H9 (cell line): ENCODE results near the gene NEURL2. TPM values are rescaled to one million over a fixed set of nuclear protein-coding genes. Genes with fewer than 3 reads are reported as not detected.

Experiments
- DNase-seq: peaks from one replicate; pipeline ENCODE4 v3.0.0-alpha.2; 2017
- H2AFZ ChIP-seq: one replicate; pipeline ENCODE4 v1.6.1; 2013; ENCODE audit warnings: mild to moderate bottlenecking, low read length, control low read depth, moderate library complexity
- H2AK5ac ChIP-seq: 2 replicates; pipeline ENCODE4 v1.6.1; 2013; ENCODE audit warnings: low read length, control low read depth, mixed read lengths; ENCODE audit not compliant: insufficient read length
- H2BK120ac ChIP-seq: one replicate; pipeline ENCODE4 v1.6.1; 2013; ENCODE audit warnings: low read depth, mild to moderate bottlenecking, low read length, control low read depth, inconsistent platforms; ENCODE audit not compliant: poor library complexity, severe bottlenecking
- H2BK12ac ChIP-seq: 2 replicates; pipeline ENCODE4 v1.6.1; 2013; ENCODE audit warnings: low read length, control low read depth, mixed read lengths, low read depth; ENCODE audit not compliant: insufficient read length
- H2BK15ac ChIP-seq: 2 replicates; pipeline ENCODE4 v1.6.1; 2013; ENCODE audit warnings: low read depth, low read length, control low read depth
- H2BK20ac ChIP-seq: one replicate; pipeline ENCODE4 v1.6.1; 2013; ENCODE audit warnings: low read depth, mild to moderate bottlenecking, low read length, control low read depth, inconsistent platforms; ENCODE audit not compliant: poor library complexity, severe bottlenecking
- H2BK5ac ChIP-seq: 2 replicates; pipeline ENCODE4 v1.6.1; 2013; ENCODE audit warnings: low read length, control low read depth, mixed read lengths; ENCODE audit not compliant: insufficient read length
- H3K14ac ChIP-seq: 2 replicates; pipeline ENCODE4 v1.6.1; 2013; ENCODE audit warnings: low read length, control low read depth; ENCODE audit not compliant: insufficient read depth
- H3K18ac ChIP-seq: 2 replicates; pipeline ENCODE4 v1.6.1; 2013; ENCODE audit warnings: low read depth, mild to moderate bottlenecking, mixed read lengths, low read length, control low read depth; ENCODE audit not compliant: insufficient read length
- H3K23ac ChIP-seq: 2 replicates; pipeline ENCODE4 v1.6.1; 2013; ENCODE audit warnings: low read length, control low read depth, mixed read lengths, low read depth; ENCODE audit not compliant: insufficient read length
- H3K23me2 ChIP-seq: 2 replicates; pipeline ENCODE4 v1.6.1; 2013; ENCODE audit warnings: low read depth, mild to moderate bottlenecking, mixed read lengths, low read length, control low read depth; ENCODE audit not compliant: insufficient read length, poor library complexity, severe bottlenecking
- H3K27ac ChIP-seq: 2 replicates; pipeline ENCODE4 v1.5.1; 2013; ENCODE audit warnings: low read length, control low read depth, mixed read lengths, low read depth; ENCODE audit not compliant: insufficient read length
- H3K27me3 ChIP-seq: 2 replicates; pipeline ENCODE4 v1.6.1; 2013; ENCODE audit warnings: low read length, control low read depth, inconsistent platforms; ENCODE audit not compliant: insufficient read depth
- H3K4ac ChIP-seq: 2 replicates; pipeline ENCODE4 v1.6.1; 2013; ENCODE audit warnings: low read depth, mild to moderate bottlenecking, control low read depth, inconsistent platforms, low read length, moderate library complexity
- H3K4me1 ChIP-seq: 2 replicates; pipeline ENCODE4 v1.6.1; 2013; ENCODE audit warnings: low read length, control low read depth, inconsistent platforms; ENCODE audit not compliant: insufficient read depth
- H3K4me2 ChIP-seq: 2 replicates; pipeline ENCODE4 v1.6.1; 2013; ENCODE audit warnings: low read length, control low read depth, mixed read lengths; ENCODE audit not compliant: insufficient read length, insufficient read depth
- H3K56ac ChIP-seq: 2 replicates; pipeline ENCODE4 v1.6.1; 2013; ENCODE audit warnings: low read depth, mild to moderate bottlenecking, mixed read lengths, low read length, control low read depth; ENCODE audit not compliant: insufficient read length
- H3K79me1 ChIP-seq: 2 replicates; pipeline ENCODE4 v1.6.1; 2013; ENCODE audit warnings: low read depth, mild to moderate bottlenecking, moderate library complexity, low read length, control low read depth, inconsistent platforms; ENCODE audit not compliant: insufficient read depth, poor library complexity, severe bottlenecking
- H3K79me2 ChIP-seq: 2 replicates; pipeline ENCODE4 v1.6.1; 2013; ENCODE audit warnings: low read length, control low read depth, inconsistent platforms; ENCODE audit not compliant: insufficient read depth
- H3K9ac ChIP-seq: 2 replicates; pipeline ENCODE4 v1.6.1; 2013; ENCODE audit warnings: low read length, control low read depth, mixed read lengths; ENCODE audit not compliant: insufficient read length; ENCODE audit errors: extremely low read depth
- H3K9me3 ChIP-seq: one replicate; pipeline ENCODE4 v1.6.1; 2013; ENCODE audit warnings: low read depth, low read length, inconsistent platforms; ENCODE audit not compliant: control insufficient read depth
- H3T11ph ChIP-seq: one replicate; pipeline ENCODE4 v1.6.1; 2013; ENCODE audit warnings: mild to moderate bottlenecking, low read length, control low read depth, inconsistent platforms
- H4K20me1 ChIP-seq: one replicate; pipeline ENCODE4 v1.6.1; 2013; ENCODE audit not compliant: control insufficient read depth, insufficient read length, insufficient read depth
- H4K5ac ChIP-seq: 2 replicates; pipeline ENCODE4 v1.6.1; 2013; ENCODE audit warnings: low read depth, mild to moderate bottlenecking, mixed read lengths, low read length, control low read depth; ENCODE audit not compliant: insufficient read length
- H4K8ac ChIP-seq: replicated peaks from 2 replicates; pipeline ENCODE4 v1.6.1; 2013; ENCODE audit warnings: low read length, control low read depth, mixed read lengths, low read depth; ENCODE audit not compliant: insufficient read length
- H4K91ac ChIP-seq: 2 replicates; pipeline ENCODE4 v1.6.1; 2013; ENCODE audit warnings: low read depth, mild to moderate bottlenecking, moderate library complexity, mixed read lengths, low read length, control low read depth; ENCODE audit not compliant: insufficient read length
- H3K27ac Mint-ChIP-seq, 3 experiments: 2 replicates in 2 of 3; 3 replicates in 1 of 3; pipeline ENCODE4 v1.8.0; 2020 to 2021; ENCODE audit warnings: mixed read lengths in 3 of 3, mild to moderate bottlenecking in 1 of 3, moderate library complexity in 1 of 3
- H3K27me3 Mint-ChIP-seq: 2 replicates; pipeline ENCODE4 v1.8.0; 2021; ENCODE audit warnings: low read depth, mild to moderate bottlenecking, moderate library complexity, mixed read lengths
- H3K36me3 Mint-ChIP-seq, 3 experiments: 2 replicates in 2 of 3; 3 replicates in 1 of 3; pipeline ENCODE4 v1.8.0; 2020 to 2021; ENCODE audit warnings: low read depth in 3 of 3, mixed read lengths in 3 of 3; ENCODE audit not compliant: insufficient read depth in 1 of 3
- H3K4me1 Mint-ChIP-seq, 2 experiments: 2 replicates each; pipeline ENCODE4 v1.8.0; 2020; ENCODE audit warnings: mixed read lengths in 2 of 2
- H3K4me3 Mint-ChIP-seq, 2 experiments: 2 replicates in 1 of 2; 3 replicates in 1 of 2; pipeline ENCODE4 v1.8.0; 2020 to 2021; ENCODE audit warnings: mild to moderate bottlenecking in 2 of 2, mixed read lengths in 2 of 2, moderate library complexity in 1 of 2
- H3K9me3 Mint-ChIP-seq, 2 experiments: 2 replicates in 1 of 2; 3 replicates in 1 of 2; pipeline ENCODE4 v1.8.0; 2020; ENCODE audit warnings: mild to moderate bottlenecking in 2 of 2, mixed read lengths in 2 of 2, moderate library complexity in 1 of 2
- WGBS: extraction: QIAGEN DNeasy Blood & Tissue Kit; methylation state at CpG from one replicate; pipeline ENCODE4 v1.1.7; 2013; ENCODE audit warnings: missing lambda C conversion rate, low lambda C conversion rate, mixed read lengths; ENCODE audit not compliant: insufficient read length; ENCODE audit errors: extremely low coverage; 5-methylcytosine and 5-hydroxymethylcytosine counted together
- total RNA-seq: library from RNA; stranded (reverse); gene quantifications from 2 replicates; pipeline ENCODE4 v1.2.1, GENCODE V29; 2021
- TF ChIP-seq, protein P1 (sequence below): fragments of 200-600 bp; sonication (generic); conservative IDR thresholded peaks from 3 replicates; pipeline ENCODE4 v1.8.0; 2021; ENCODE audit warnings: antibody characterized with exemption, mild to moderate bottlenecking

Gene NEURL2
- total RNA-seq, 1 experiment from 2014 or later, result 5.4 TPM

DNA sequence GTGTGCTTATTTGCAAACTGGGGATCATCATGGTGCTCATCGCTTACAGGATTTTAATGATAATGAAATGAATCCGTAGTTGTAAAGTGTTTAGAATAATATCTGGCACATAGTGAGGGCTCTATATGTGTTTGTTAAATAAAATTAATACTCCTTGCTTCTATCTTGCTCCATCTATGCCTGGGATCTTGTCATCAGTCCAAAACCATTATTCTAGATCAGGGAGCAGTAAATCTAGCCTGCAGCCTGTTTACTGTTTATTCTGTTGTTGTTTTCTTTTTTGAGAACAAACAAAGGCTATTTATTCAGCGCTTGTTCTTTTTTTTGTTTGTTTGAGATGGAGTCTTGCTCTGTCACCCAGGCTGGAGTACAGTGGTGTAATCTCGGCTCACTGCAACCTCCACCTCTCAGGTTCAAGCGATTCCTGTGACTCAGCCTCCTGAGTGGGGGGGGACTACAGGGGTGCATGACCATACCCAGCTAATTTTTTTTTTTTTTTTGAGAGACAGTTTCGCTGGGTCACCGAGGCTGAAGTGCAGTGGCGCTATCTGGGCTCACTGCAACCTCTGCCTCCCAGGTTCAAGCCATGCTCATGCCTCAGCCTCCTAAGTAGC is 41.9 kb downstream of the NEURL2 start:
- no peak overlapping the region for H3K56ac ChIP-seq
- no peaks in the 10 kb centered on the region for H3K79me2 ChIP-seq
- H2AFZ ChIP-seq, result no peak overlapping the region
- H3K18ac ChIP-seq, result no peak overlapping the region
- no peak overlapping the region for H2AK5ac ChIP-seq
- no peak overlapping the region for H3K23ac ChIP-seq
- no peak overlapping the region for H4K8ac ChIP-seq
- H2BK15ac ChIP-seq, result no peak overlapping the region
- no peak overlapping the region for H3T11ph ChIP-seq
- H3K9me3 Mint-ChIP-seq, result no peaks in the 10 kb centered on the region
- no peak overlapping the region for H3K4me2 ChIP-seq
- no peak overlapping the region for H2BK20ac ChIP-seq
- TF ChIP-seq, protein P1, sequence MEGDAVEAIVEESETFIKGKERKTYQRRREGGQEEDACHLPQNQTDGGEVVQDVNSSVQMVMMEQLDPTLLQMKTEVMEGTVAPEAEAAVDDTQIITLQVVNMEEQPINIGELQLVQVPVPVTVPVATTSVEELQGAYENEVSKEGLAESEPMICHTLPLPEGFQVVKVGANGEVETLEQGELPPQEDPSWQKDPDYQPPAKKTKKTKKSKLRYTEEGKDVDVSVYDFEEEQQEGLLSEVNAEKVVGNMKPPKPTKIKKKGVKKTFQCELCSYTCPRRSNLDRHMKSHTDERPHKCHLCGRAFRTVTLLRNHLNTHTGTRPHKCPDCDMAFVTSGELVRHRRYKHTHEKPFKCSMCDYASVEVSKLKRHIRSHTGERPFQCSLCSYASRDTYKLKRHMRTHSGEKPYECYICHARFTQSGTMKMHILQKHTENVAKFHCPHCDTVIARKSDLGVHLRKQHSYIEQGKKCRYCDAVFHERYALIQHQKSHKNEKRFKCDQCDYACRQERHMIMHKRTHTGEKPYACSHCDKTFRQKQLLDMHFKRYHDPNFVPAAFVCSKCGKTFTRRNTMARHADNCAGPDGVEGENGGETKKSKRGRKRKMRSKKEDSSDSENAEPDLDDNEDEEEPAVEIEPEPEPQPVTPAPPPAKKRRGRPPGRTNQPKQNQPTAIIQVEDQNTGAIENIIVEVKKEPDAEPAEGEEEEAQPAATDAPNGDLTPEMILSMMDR, result no peak
- no peaks in the 10 kb centered on the region for H4K20me1 ChIP-seq
- H2BK12ac ChIP-seq, result no peak overlapping the region
- H3K4me1 Mint-ChIP-seq, result peaks cover 21 to 22% of the 10 kb centered on the region in 2 experiments
- peak overlapping the region in 2 of 3 experiments; percentile 75 to 77; a peak in 2 of 7 replicates for H3K27ac Mint-ChIP-seq
- H4K91ac ChIP-seq, result no peak overlapping the region
- no peak for DNase-seq
- H3K79me1 ChIP-seq, result no peaks in the 10 kb centered on the region
- no peak overlapping the region for H4K5ac ChIP-seq
- H3K4ac ChIP-seq, result no peak overlapping the region
- H3K27me3 Mint-ChIP-seq, result no peaks in the 10 kb centered on the region
- H3K4me3 Mint-ChIP-seq, result no peak overlapping the region
- H3K9ac ChIP-seq, result no peak overlapping the region
- no peak overlapping the region for H3K27ac ChIP-seq
- H3K27me3 ChIP-seq, result no peaks in the 10 kb centered on the region
- H3K23me2 ChIP-seq, result no peaks in the 10 kb centered on the region
- no peak overlapping the region for H2BK5ac ChIP-seq
- peaks cover 8 to 43% (median 39%) of the 10 kb centered on the region in 3 experiments for H3K36me3 Mint-ChIP-seq
- H3K9me3 ChIP-seq, result no peaks in the 10 kb centered on the region
- no peak overlapping the region for H2BK120ac ChIP-seq
- no CpG with 5 or more reads among the region's 8 CpGs for WGBS
- 0 out of 2 replicates have a peak, but pooled peaks cover 3% of the 10 kb centered on the region for H3K4me1 ChIP-seq
- no peak overlapping the region for H3K14ac ChIP-seq
